ENCODE data around the gene SEMA3D. TPM values are rescaled to one million over a fixed set of nuclear protein-coding genes. Genes with fewer than 3 reads are reported as not detected.

SEMA3D gene
- total and polyA plus RNA-seq, 2 of the 13 experiments (the other 11 are each of a cell fraction or from before 2014, with no cell fraction given) = 0.07 TPM; not detected in 1

DNA sequence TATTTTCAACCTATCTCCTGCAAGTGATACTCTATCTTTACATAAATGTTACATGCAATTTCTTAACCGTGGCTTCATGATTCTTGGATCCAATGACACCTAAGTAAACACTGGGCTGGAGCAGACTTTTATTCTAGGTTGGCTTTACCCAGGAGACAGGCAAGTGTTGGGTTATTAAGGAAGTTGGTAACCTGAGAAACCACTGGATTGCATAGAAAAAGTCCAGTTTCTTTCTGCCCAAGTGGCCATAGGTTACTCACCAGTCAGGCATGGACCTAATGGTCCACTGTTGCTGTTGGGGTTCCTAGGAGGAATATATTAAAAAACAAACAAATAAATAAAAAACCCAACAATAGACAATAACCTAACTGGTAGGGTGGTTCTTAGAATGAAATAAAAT is 112.8 kb downstream of the SEMA3D start:
- FAIRE-seq (no peak), ATAC-seq (no peak), DNase-seq (ENCODE audit: low spot score) (no peak)
- Histone ChIP-seq H3K36me3 (replicated peaks in 1 of 2; ENCODE audit: control insufficient read depth in 1 of 2, insufficient read depth in 2 of 2, low read length in 2 of 2) (no peaks in the 10 kb centered on the region), H3K27ac (ENCODE audit: extremely low read length, insufficient read depth, low read length) (no peak overlapping the region), H3K4me3 (replicated peaks in 1 of 3; ENCODE audit: insufficient read depth in 1 of 3, low read depth in 2 of 3, low read length in 3 of 3) (no peak overlapping the region), H3K4me1 (ENCODE audit: insufficient read depth, low read length) (no peaks in the 10 kb centered on the region), H3K27me3 (ENCODE audit: control insufficient read depth in 1 of 2, insufficient read depth in 2 of 2, low read length in 2 of 2) (no peaks in the 10 kb centered on the region), H3K79me2 (ENCODE audit: insufficient read depth, low read length) (no peaks in the 10 kb centered on the region), H3K9ac (ENCODE audit: insufficient read depth, low read depth, low read length) (no peak overlapping the region), H3K4me2 (ENCODE audit: low read depth, low read length) (no peak overlapping the region), H4K20me1 (ENCODE audit: insufficient read depth, low read length) (no peaks in the 10 kb centered on the region), H2AFZ (ENCODE audit: low read length) (no peak overlapping the region), H3K9me3 (ENCODE audit: low read length) (no peaks in the 10 kb centered on the region)
- no TSS peak for BruUV-seq (replicated peaks)
- TF ChIP-seq ZNF232 (CRISPR knock-in tag; IDR thresholded peaks at IDR 0.05; ENCODE audit: borderline replicate concordance) (no peak), ZNF124 (CRISPR knock-in tag; IDR thresholded peaks at IDR 0.05) (no peak), ZIK1 (CRISPR knock-in tag; IDR thresholded peaks at IDR 0.05; ENCODE audit: borderline replicate concordance, low read depth) (no peak), NONO (IDR thresholded peaks at IDR 0.05) (no peak), NONO (CRISPR knock-in tag; conservative IDR thresholded peaks at IDR 0.05) (no peak), ZNF780A (CRISPR knock-in tag; IDR thresholded peaks at IDR 0.05) (no peak), ZNF841 (CRISPR knock-in tag; IDR thresholded peaks at IDR 0.05; ENCODE audit: borderline replicate concordance) (no peak), ZNF101 (CRISPR knock-in tag; IDR thresholded peaks at IDR 0.05; ENCODE audit: borderline replicate concordance, low read depth) (no peak), ZNF274 (CRISPR knock-in tag; IDR thresholded peaks at IDR 0.05) (no peak), HOXA7 (CRISPR knock-in tag; IDR thresholded peaks at IDR 0.05) (no peak), ZNF260 (CRISPR knock-in tag; IDR thresholded peaks at IDR 0.05; ENCODE audit: borderline replicate concordance, low read depth) (no peak), PCBP1 (IDR thresholded peaks at IDR 0.05; ENCODE audit: borderline replicate concordance, low read depth, low read length) (no peak), SRSF4 (IDR thresholded peaks at IDR 0.05; ENCODE audit: low read depth, low read length, poor library complexity, severe bottlenecking) (no peak), RCOR2 (CRISPR knock-in tag; IDR thresholded peaks at IDR 0.05) (no peak), EHMT2 (IDR thresholded peaks at IDR 0.05; ENCODE audit: borderline replicate concordance, low read depth, low read length) (no peak), HNRNPK (IDR thresholded peaks at IDR 0.05; ENCODE audit: low read depth, low read length, poor library complexity, severe bottlenecking) (no peak)
- TF ChIP-seq, protein P1, sequence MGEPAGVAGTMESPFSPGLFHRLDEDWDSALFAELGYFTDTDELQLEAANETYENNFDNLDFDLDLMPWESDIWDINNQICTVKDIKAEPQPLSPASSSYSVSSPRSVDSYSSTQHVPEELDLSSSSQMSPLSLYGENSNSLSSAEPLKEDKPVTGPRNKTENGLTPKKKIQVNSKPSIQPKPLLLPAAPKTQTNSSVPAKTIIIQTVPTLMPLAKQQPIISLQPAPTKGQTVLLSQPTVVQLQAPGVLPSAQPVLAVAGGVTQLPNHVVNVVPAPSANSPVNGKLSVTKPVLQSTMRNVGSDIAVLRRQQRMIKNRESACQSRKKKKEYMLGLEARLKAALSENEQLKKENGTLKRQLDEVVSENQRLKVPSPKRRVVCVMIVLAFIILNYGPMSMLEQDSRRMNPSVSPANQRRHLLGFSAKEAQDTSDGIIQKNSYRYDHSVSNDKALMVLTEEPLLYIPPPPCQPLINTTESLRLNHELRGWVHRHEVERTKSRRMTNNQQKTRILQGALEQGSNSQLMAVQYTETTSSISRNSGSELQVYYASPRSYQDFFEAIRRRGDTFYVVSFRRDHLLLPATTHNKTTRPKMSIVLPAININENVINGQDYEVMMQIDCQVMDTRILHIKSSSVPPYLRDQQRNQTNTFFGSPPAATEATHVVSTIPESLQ (CRISPR knock-in tag; conservative IDR thresholded peaks at IDR 0.05) = no peak
- TF ChIP-seq, protein P2, sequence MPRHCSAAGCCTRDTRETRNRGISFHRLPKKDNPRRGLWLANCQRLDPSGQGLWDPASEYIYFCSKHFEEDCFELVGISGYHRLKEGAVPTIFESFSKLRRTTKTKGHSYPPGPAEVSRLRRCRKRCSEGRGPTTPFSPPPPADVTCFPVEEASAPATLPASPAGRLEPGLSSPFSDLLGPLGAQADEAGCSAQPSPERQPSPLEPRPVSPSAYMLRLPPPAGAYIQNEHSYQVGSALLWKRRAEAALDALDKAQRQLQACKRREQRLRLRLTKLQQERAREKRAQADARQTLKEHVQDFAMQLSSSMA (CRISPR knock-in tag; IDR thresholded peaks at IDR 0.05) = no peak
- TF ChIP-seq, protein P3, sequence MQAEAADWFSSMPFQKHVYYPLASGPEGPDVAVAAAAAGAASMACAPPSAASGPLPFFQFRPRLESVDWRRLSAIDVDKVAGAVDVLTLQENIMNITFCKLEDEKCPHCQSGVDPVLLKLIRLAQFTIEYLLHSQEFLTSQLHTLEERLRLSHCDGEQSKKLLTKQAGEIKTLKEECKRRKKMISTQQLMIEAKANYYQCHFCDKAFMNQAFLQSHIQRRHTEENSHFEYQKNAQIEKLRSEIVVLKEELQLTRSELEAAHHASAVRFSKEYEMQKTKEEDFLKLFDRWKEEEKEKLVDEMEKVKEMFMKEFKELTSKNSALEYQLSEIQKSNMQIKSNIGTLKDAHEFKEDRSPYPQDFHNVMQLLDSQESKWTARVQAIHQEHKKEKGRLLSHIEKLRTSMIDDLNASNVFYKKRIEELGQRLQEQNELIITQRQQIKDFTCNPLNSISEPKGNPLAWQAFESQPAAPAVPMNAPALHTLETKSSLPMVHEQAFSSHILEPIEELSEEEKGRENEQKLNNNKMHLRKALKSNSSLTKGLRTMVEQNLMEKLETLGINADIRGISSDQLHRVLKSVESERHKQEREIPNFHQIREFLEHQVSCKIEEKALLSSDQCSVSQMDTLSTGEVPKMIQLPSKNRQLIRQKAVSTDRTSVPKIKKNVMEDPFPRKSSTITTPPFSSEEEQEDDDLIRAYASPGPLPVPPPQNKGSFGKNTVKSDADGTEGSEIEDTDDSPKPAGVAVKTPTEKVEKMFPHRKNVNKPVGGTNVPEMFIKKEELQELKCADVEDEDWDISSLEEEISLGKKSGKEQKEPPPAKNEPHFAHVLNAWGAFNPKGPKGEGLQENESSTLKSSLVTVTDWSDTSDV (CRISPR knock-in tag; IDR thresholded peaks at IDR 0.05) = no peak
- intact Hi-C loops (cut with micrococcal nuclease; ENCODE audit: unreplicated experiment) (no loop called here), in situ Hi-C loops (cut with HindIII; ENCODE audit: extremely low pct_ligation_motif_present, low pct_unique_long_range_greater_than_20kb) (loop anchor here (25.0 kb wide), 1 partner anchor 1388 kb away; no protein-coding TSS in a partner anchor)
- ChIA-PET CTCF (ENCODE audit: low intra/inter-chr PET ratio, low total read pairs) (no interaction called here), POLR2A (no interaction called here)
- 0% methylated on average over 1 of the region's 1 CpG for WGBS (ENCODE audit: low lambda C conversion rate)
